GM13976 (cell line): ENCODE measurements around the gene KAT6B.

ENCODE experiments used
- DNase-seq: peaks from one replicate; pipeline ENCODE4 v3.0.0; 2012; ENCODE audit warnings: low spot score
- CTCF ChIP-seq: IDR thresholded peaks from 2 replicates; pipeline ENCODE4 v1.5.1; 2012; ENCODE audit warnings: borderline replicate concordance, mild to moderate bottlenecking; ENCODE audit not compliant: insufficient read depth; ENCODE audit errors: extremely low read depth, missing control alignments, control extremely low read depth
- in situ Hi-C: fragments of 300-500 bp; cut with MboI; formaldehyde crosslinking; loops from one replicate; pipeline ENCODE4 v1.12.0; 2022; ENCODE audit warnings: low sequenced_read_pairs, mixed read lengths, inconsistent platforms; ENCODE audit not compliant: unreplicated experiment

The KAT6B gene

DNA sequence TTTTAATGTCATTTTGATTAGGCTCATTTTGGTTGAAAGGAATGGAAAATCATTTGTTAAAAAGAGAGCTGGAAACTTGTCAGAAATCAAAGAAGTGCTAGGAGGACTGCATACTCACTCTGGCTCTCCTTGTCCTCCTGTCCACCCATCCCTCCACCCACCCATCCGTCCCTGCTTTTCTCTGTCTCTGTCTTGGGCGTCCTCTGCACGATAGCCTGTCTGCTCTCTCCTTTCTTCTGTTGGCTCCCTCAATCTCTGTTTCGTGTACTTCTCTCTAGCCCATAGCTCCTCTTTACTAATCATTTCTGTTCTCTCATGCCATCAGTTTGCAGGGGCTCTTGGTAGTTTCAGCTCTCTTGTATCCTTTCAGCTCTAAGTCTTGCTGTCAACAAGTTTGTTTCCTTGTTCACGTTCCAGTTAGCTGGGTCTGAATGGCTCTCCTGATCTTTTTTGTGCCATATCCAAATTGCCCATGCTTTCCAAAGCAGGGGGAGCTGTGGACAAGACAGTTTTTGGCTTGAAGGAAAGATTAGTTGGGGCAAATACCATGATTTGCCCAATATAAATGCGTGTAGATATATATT is 75.6 kb downstream of the KAT6B start:
- in situ Hi-C loops = no loop called here
- TF ChIP-seq CTCF = no peak
- DNase-seq = no peak

DNA sequence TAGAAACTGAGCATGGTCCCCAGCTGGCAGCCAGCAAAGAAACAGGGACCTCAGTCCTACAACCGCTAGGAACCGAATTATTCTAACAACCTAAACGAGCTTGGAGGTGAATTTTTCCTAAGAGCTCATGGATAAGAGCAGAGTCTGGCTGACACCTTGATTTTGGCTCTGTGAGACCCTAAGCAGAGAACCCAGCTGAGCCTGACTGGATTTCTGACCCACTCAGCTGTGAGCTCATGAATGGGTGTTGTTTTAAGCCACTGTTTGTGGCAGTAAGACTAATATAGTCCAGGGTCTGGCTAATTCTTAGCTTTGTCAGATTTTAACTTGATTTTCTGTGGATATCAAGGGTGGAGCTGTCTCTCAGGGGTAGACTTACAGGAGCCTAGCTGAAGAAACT is 77.1 kb downstream of the KAT6B start:
- TF ChIP-seq CTCF = no peak
- DNase-seq = no peak
- in situ Hi-C loops = no loop called here

GRCh38 chr10:74906611-74907198 is 80.3 kb downstream of the KAT6B start:
- in situ Hi-C loops = no loop called here
- no peak for TF ChIP-seq CTCF

GRCh38 chr10:74909670-74910069 is 83.3 kb downstream of the KAT6B start:
- DNase-seq = no peak
- in situ Hi-C loops = no loop called here
- no peak for TF ChIP-seq CTCF

More at GRCh38 chr10:74906611-74907198, 80.3 kb downstream of the KAT6B start:
- DNase-seq = no peak

DNA sequence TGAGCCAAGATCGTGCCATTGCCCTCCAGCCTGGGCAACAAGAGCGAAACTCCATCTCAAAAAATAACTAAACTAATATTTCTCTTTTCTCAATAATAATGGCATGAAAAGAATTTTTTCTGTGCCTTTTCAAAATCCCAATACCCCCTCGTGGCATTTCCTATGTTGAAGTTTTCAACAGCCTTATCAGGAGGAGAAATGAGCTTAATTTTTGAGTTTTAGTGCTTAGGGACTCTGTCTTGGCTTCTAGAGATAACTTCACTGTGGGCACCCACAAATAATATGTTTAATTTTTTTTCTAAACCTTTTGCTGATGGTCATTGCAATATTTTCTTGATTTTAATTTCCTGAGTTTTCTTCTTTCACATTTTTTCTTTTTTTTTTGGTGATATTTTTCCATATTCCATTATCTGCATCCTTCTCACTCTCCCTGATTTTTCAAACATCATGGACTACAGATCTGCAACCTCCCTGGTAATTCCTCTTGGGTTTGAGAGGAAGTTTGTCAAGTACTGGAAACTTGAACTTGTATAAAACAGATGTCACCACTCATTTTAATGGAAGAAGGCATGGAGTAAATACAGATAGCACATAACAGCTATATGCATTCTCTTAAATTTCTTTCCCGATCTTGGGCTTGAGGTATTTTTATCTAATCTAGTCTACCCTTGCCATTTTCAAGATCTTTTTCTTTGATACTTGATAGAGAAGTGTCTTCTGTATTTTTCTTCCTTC is 84.0 kb downstream of the KAT6B start:
- DNase-seq = no peak
- in situ Hi-C loops = no loop called here
- TF ChIP-seq CTCF = no peak

DNA sequence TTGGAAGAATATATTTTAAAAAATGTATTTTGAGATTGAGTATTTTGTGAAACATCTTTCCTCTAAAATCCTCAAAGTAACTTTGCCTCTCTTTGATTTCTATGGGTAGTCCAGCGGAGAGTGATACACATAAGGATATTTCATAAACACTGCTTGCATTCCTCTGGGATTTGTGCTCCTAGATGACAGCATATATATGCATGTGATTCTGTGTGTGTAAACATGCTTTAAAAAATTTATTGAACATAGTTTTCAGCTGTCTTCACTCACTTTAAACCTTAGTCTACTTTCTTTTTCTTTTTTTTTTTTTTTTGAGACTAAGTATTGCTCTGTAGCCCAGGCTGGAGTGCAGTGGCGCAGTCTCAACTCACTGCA is 84.6 kb downstream of the KAT6B start:
- in situ Hi-C loops = no loop called here
- DNase-seq = no peak
- no peak for TF ChIP-seq CTCF
